Measurements from ENCODE around the gene CCDC136.

GRCh38 chr7:128783143-128783861 lies 8.5 kb upstream of the CCDC136 start:
- TF ChIP-seq BACH2 (CRISPR knock-in tag; IDR thresholded peaks at IDR 0.05; ENCODE audit: borderline replicate concordance) (no peak), ZNF565 (CRISPR knock-in tag; conservative IDR thresholded peaks at IDR 0.05; ENCODE audit: low read depth) (no peak), TSHZ2 (CRISPR knock-in tag; IDR thresholded peaks at IDR 0.05) (no peak), ZFP30 (CRISPR knock-in tag; IDR thresholded peaks at IDR 0.05) (no peak), ZC3H10 (CRISPR knock-in tag; IDR thresholded peaks at IDR 0.05) (no peak), RARB (CRISPR knock-in tag; IDR thresholded peaks at IDR 0.05) (no peak), SNAI2 (CRISPR knock-in tag; IDR thresholded peaks at IDR 0.05) (no peak), CREB5 (CRISPR knock-in tag; IDR thresholded peaks at IDR 0.05; ENCODE audit: low read depth) (no peak), TOX (CRISPR knock-in tag; IDR thresholded peaks at IDR 0.05; ENCODE audit: borderline replicate concordance) (no peak), ZNF8 (CRISPR knock-in tag; IDR thresholded peaks at IDR 0.05) (no peak; the same call in 1 of the 2 replicates), POU6F1 (CRISPR knock-in tag; IDR thresholded peaks at IDR 0.05; ENCODE audit: borderline replicate concordance, low read depth) (no peak), CSDC2 (CRISPR knock-in tag; IDR thresholded peaks at IDR 0.05) (no peak)

Data from SK-N-SH treated with all-trans-retinoic acid at 6 μM for 48 hours (cell line).